Measurements from ENCODE around the gene RHOBTB3.
"Not testable (repeated sequence)": the region's sequence is repeated elsewhere in the genome, so short reads cannot be mapped to it uniquely, and the experiment has no call there.

The RHOBTB3 gene

DNA sequence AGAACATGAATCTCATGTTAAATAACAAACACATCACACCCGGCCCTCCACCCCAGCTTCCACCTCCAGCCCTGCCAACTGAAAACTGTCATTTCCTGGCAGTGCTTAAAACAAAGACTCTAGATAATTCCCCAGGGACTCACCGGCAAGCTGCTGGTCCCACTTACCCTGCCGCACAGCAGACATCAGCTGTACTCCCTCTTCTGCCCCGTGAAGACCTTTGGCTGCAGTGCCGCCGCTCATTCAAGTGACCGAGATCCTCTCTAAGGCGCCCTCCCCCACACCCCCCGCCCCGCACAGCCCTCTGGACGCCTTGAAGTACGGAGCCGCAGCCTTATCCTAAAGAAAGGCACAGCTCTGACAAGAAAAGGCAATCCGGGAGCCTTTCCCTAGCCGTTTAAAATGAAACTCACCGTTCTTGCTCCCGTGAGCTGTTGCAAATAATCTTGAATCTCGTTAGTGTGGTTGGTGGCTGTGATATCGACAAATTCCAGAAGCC lies 91.0 kb downstream of the RHOBTB3 start:
- DNase-seq, result peak; percentile 47

DNA sequence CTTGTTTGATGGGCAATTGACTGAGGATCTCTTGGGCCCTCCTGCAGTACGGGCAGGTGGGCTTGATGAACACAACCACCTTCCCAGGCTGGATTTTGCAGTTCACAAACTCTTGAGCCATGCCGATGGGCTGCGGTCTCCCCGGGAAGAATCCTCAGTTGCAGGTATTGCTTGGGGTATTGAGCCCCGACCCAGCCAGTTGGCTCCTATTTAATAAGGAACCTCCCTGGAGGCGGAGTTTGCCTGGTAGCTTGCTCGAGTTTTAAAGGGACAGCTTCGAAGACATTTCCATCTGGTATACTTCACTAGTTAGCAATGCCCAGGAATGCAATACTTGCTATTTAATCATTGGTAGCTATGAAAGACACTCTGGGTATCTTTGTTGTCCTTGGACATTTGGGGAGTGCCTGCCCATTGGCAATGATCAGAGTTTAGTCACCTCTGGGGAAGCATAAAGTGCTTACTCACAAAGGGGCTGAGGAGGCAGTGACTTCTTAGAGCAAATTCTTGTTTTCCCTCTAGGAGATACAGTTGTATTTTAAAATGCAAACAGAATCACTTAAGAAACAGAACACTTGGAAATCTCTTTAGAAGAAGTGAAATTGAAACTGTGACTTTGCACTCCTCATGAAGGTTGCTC lies 91.5 kb downstream of the RHOBTB3 start, which contains the start of gene GLRX:
GLRX (minus strand) TSS at position 185 of the 640 bp plus-strand sequence; CDS start at position 121, 64 bp downstream.
- peak; percentile 86 for DNase-seq

DNA sequence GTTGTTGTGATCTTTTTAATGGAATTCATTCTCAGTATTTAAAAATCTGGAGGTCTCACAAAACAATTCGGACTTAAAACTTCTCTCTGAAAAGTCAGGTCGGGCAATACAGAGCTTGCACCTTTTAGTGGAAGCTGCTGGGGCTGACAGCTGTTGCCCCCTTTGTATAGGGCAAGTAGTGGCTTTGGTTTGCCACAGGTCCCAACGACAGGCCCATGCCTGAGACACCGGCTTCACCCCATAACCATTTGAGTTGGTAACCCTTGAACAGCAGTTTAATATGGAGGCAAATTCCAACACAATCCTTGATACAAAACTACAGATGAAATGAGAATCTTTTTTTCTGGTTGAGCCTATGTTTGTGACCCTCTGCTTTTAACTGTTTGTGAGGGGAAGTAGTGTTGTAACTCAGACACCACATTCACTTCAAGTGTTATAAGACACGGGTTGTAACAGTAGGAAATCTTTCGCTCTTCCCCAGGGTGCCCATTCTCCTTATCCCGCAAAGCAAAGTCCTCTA lies 92.1 kb downstream of the RHOBTB3 start:
- DNase-seq, result no peak

- peak; percentile 88 for DNase-seq
Observed at GRCh38 chr5:95823738-95824609, 92.8 kb downstream of the RHOBTB3 start.

- no peak for DNase-seq
Observed at GRCh38 chr5:95824747-95825146, 93.6 kb downstream of the RHOBTB3 start.

DNA sequence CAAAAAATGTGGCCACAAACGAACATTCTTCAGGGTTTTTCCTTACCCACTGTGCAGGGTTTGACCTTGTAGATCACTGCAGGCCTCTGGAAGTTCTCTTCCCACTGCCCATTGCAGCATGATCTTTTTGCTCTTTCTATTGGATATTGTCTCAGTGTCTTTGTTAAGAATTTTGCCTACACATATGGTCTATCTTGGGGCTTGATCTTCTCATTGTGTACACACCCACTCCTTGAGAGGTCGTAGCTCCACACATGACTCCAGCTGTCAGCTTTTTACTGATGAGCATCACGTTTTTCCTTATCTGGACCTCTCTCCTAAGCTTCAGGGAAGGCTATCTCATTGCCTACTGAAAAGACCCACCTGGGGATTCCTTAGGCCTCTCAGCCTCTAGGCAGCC lies 94.4 kb downstream of the RHOBTB3 start:
- no peak for DNase-seq

- no peak for DNase-seq
Observed at GRCh38 chr5:95826949-95827891, 96.1 kb downstream of the RHOBTB3 start.

DNA sequence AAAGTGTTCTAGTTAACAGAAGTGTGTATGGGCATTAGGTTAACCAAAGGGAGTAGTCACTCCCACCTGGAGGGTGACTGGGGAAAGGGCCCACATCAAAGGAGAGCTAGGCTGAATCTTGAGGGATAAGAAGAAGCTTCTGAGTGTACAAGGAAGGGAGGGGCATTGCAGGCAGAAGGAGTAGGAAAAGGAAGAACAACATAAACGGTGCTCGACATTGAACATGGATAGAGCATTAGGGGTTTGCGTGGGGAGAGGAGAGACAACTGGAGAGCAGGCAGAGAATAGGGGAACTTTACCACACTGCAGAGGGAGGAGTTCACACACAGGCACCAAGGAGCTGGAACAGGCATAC lies 96.7 kb downstream of the RHOBTB3 start:
- DNase-seq, result no peak

- DNase-seq, result no peak
Observed at GRCh38 chr5:95830226-95830625, 99.1 kb downstream of the RHOBTB3 start.

DNA sequence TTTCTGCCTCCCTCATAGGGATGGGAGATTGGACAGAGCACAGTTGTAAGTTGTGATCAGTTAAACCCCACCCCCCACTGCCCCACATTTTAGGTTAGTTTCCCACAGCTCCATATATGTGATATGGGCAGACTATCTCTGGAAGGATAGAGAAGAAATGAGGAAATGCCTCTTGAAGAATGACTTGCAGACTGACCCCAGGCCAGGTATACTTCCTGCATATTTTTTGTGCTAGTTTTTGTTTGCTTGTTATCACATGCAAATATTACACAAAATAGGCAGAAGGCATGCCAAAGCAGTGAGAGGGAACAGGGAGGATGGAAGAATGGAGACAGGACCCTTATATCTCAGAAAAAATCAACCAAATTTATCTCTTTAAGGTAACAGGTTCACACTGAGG lies 101.5 kb downstream of the RHOBTB3 start:
- no peak for DNase-seq

GRCh38 chr5:95835682-95836385 lies 104.7 kb downstream of the RHOBTB3 start:
- DNase-seq, result no peak

GRCh38 chr5:95836544-95836943 lies 105.4 kb downstream of the RHOBTB3 start:
- no peak for DNase-seq

DNA sequence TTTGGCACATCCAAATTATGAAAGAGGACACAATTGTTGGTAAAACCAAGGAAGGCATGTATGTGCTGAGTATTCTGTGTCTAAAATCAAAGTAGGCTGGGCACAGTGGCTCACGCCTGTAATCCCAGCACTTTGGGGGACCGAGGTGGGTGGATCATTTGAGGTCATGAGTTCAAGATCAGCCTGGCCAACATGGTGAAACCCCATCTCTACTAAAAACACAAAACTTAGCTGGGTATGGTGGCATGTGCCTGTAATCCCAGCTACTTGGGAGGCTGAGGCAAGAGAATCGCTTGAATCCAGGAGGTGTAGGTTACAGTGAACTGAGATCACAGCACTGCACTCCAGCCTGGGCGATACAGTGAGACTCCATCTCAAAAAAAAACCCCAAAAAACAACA lies 105.8 kb downstream of the RHOBTB3 start:
- not testable (repeated sequence) for DNase-seq

DNA sequence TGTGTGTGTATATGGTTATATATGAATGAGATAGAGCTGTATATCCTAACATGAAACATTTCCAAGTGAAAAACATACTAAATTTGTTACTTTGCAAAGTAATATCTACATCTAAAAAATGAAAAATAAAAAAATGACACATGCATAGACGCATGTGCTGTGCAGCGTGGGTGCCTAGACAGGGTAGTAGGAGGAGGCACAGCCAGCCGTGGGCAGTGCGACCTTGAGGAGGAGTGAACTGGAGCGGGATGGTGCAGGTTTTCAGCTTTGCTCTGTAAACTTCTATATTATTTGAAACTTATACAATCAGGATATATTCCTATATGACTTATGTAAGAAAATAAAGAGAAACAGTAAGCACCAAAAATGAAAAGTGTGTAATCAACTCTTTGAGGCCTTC lies 106.4 kb downstream of the RHOBTB3 start:
- DNase-seq, result no peak

DNA sequence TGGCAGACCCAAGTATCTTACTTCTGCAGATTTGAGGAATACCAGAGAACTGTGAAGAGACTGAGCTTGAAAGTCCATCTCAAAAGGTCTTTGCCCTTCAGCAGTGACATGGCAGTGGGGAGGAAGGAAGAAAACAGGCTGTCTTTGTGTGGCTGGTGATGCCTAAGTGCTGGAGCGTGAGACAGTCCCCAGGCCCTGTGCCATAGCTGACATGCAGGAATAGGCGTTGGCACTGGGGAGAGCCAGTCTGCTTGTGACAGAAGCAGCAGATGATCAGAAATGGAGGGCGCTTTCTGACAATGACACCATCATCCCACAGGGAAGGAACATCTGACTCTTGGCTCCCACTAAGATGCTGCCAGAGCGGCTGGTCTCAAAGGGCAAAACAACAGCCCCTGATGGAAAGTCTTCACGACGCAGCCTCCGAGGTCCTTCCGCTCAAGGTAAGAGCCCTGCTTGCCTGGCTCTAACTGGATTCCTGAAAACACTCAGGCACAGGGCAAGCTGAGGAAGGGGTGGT lies 106.9 kb downstream of the RHOBTB3 start:
- no peak for DNase-seq

DNA sequence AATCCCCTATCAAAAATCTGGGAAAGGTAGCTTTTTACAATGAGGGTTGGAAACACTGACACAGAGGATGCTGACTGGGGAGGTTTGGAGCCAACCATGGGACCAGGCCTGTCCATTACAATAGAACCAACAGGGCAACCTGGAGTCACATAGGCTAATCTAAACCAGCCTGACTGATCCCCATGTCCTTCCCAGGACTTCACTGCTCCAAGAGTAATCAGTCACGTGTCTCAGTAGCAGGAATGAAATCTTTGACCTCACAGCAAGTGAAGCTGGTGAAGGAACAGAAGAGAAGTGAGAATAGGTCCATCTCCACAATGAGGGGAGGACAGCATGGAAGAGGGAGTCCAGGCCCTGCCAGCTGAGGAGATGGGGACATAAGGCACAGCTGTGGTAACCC lies 107.4 kb downstream of the RHOBTB3 start:
- no peak for DNase-seq

DNA sequence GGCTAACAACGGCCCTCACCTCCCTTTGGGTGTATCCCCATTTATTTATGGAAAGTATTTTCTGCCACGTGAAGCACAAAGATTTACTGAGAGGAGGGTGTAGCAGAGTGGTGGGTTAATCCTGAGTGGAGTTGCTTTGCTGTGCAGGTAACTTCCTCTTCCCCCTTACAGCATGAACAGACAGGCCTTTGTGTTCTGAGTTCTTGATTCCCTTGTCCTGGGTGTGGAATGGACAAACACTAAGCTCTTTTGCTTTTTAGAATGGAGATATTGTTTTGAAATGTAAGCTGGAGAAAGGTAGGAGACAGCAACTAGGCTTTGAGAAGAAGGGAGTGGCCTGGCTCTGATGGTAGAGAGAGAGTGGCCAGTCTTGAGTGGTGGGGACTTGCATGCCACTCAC lies 108.5 kb downstream of the RHOBTB3 start:
- no peak for DNase-seq

- no peak for DNase-seq
Observed at GRCh38 chr5:95840956-95841705, 110.0 kb downstream of the RHOBTB3 start.

GRCh38 chr5:95841914-95842812 lies 111.0 kb downstream of the RHOBTB3 start:
- DNase-seq, result no peak

Data from fibroblast of skin of right quadriceps (primary cell).